HG02884 (cell line): ENCODE results near the gene ACSL4.
"Not testable (repeated sequence)": the region's sequence is repeated elsewhere in the genome, so short reads cannot be mapped to it uniquely, and the experiment has no call there.

Source experiments
- ATAC-seq: cut with Tn5 transposase; IDR thresholded peaks from one replicate; pipeline ENCODE4 v1.9.1; 2021; ENCODE audit warnings: mild to moderate bottlenecking, moderate library complexity; ENCODE audit not compliant: unreplicated experiment

ACSL4 gene

GRCh38 chrX:109732017-109732801, 848 bp downstream of the ACSL4 start:
- ATAC-seq, result peak; percentile 32

GRCh38 chrX:109728173-109728535, 4.9 kb downstream of the ACSL4 start:
- ATAC-seq, result no peak

GRCh38 chrX:109724971-109725370, 8.1 kb downstream of the ACSL4 start:
- ATAC-seq, result not testable (repeated sequence)

GRCh38 chrX:109720947-109721346, 12.1 kb downstream of the ACSL4 start:
- ATAC-seq, result no peak

- ATAC-seq, result no peak
Observed at GRCh38 chrX:109719264-109719663, 13.8 kb downstream of the ACSL4 start.

- no peak for ATAC-seq
Observed at GRCh38 chrX:109716431-109717028, 16.5 kb downstream of the ACSL4 start.

GRCh38 chrX:109714340-109714958, 18.6 kb downstream of the ACSL4 start:
- ATAC-seq, result no peak

GRCh38 chrX:109710181-109710580, 22.9 kb downstream of the ACSL4 start:
- no peak for ATAC-seq

GRCh38 chrX:109709129-109709631, 23.9 kb downstream of the ACSL4 start:
- peak; percentile 60 for ATAC-seq

- ATAC-seq, result no peak
Observed at GRCh38 chrX:109707720-109708119, 25.3 kb downstream of the ACSL4 start.

GRCh38 chrX:109707319-109707718, 25.7 kb downstream of the ACSL4 start:
- ATAC-seq, result no peak

- ATAC-seq, result peak; percentile 66
Observed at GRCh38 chrX:109704563-109704962, 28.5 kb downstream of the ACSL4 start.

- ATAC-seq, result no peak
Observed at GRCh38 chrX:109697855-109698254, 35.2 kb downstream of the ACSL4 start.

GRCh38 chrX:109696146-109696740, 36.8 kb downstream of the ACSL4 start:
- ATAC-seq, result no peak

- no peak for ATAC-seq
Observed at GRCh38 chrX:109695637-109696036, 37.4 kb downstream of the ACSL4 start.

GRCh38 chrX:109691752-109692151, 41.3 kb downstream of the ACSL4 start:
- ATAC-seq, result no peak

- ATAC-seq, result no peak
Observed at GRCh38 chrX:109691277-109691676, 41.8 kb downstream of the ACSL4 start.

- no peak for ATAC-seq
Observed at GRCh38 chrX:109687903-109688302, 45.2 kb downstream of the ACSL4 start.

- ATAC-seq, result no peak
Observed at GRCh38 chrX:109685656-109686078, 47.4 kb downstream of the ACSL4 start.

GRCh38 chrX:109684136-109684535, 48.9 kb downstream of the ACSL4 start:
- ATAC-seq, result no peak

- ATAC-seq, result no peak
Observed at GRCh38 chrX:109681475-109682081, 51.5 kb downstream of the ACSL4 start.
